Measurements from ENCODE around the gene TXK. TPM values are rescaled to one million over a fixed set of nuclear protein-coding genes. Genes with fewer than 3 reads are reported as not detected.

TXK gene
- total RNA-seq, 1 experiment from 2014 or later, result not detected

- no peak for DNase-seq (ENCODE audit: low read depth, low spot score)
- in situ Hi-C loops (cut with HindIII; ENCODE audit: low pct_unique_long_range_greater_than_20kb, low sequenced_read_pairs), result no loop called here
Measured at GRCh38 chr4:48078862-48079655, 55.0 kb downstream of the TXK start.

GRCh38 chr4:48078425-48078824, 55.6 kb downstream of the TXK start:
- DNase-seq (ENCODE audit: low read depth, low spot score), result no peak
- in situ Hi-C loops (cut with HindIII; ENCODE audit: low pct_unique_long_range_greater_than_20kb, low sequenced_read_pairs), result no loop called here

GRCh38 chr4:48074657-48075056, 59.4 kb downstream of the TXK start:
- DNase-seq (ENCODE audit: low read depth, low spot score), result no peak
- in situ Hi-C loops (cut with HindIII; ENCODE audit: low pct_unique_long_range_greater_than_20kb, low sequenced_read_pairs), result no loop called here

DNA sequence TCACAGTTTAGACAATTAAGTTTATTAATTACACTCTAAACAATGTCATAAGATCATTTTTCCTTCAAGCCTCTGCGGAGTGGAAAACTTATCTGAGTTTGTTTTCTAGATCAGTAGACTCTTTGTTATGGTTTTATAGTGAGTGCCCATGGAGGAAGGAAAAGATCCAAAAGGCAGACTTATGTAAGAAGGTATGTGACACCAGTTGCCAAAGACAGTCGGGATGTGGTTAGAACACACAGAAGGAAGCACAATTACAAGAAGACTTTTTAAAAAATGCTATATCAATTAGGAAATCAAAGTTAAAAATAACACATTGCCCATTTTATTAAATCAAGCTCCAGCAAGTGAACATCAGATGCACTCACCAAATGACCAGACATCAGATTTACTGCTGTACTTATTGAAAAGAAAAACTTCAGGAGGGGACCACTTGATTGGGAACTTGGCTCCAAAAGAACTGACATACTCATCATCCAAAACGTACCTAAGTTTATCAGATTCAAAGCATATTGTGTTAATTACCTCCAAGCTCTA, 60.4 kb downstream of the TXK start:
- in situ Hi-C loops (cut with HindIII; ENCODE audit: low pct_unique_long_range_greater_than_20kb, low sequenced_read_pairs), result no loop called here
- peak; percentile 48 for DNase-seq (ENCODE audit: low read depth, low spot score)

DNA sequence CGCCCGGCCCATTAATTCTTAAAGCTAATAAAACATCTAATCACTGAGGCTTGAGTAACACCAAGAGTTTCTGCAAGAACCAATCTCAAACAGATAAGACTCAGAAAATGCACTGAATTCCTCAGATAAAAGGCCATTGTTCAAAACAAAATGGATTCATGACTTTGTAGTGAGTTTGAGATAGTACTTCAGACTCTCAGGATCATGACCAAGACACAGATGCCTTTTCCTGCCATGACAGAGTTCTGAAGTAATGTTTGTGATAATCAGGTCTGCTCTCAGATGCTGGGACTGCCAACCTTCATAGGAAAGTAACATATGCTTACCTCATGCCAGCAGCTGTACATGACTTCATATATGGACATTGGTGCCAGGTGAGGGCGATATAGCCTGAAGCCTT, 62.9 kb downstream of the TXK start:
- no peak for DNase-seq (ENCODE audit: low read depth, low spot score)
- in situ Hi-C loops (cut with HindIII; ENCODE audit: low pct_unique_long_range_greater_than_20kb, low sequenced_read_pairs), result no loop called here

DNA sequence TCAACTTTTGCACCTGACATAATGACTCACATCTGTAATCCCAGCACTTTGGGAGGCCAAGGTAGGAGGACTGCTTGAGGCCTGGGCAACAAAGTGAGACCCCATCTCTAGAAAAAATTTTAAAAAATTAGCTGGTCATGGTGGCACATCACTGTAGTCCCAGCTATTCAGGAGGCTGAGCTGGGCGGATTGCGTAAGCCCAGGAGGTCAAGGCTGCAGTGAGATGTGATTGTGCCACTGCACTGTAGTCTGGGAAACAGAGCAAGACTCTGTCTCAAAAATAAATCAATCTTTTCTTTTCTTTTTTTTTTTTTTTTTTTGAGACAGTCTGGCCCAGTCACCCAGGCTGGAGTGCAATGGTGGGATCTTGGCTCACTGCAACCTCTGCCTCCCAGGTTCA, 65.0 kb downstream of the TXK start:
- no peak for DNase-seq (ENCODE audit: low read depth, low spot score)
- in situ Hi-C loops (cut with HindIII; ENCODE audit: low pct_unique_long_range_greater_than_20kb, low sequenced_read_pairs), result no loop called here

DNA sequence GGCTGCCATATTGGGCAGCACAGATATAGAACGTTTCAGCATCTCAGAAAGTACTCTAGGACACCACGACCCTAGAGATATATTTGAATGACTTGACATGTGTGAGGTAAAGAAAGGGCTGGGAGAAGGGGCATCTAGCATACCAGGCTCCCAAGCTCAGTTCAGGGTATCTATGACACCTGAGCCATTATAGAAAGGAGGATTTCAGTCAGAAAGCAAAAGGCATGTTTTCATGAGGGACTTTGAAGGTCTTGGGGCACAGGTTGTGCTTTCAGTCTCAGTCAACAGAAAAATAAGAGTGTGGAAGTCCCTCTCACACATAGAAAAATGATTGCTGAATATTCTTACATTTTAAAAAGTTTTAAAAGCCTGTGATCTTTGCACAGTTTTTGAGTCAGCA, 65.9 kb downstream of the TXK start:
- DNase-seq (ENCODE audit: low read depth, low spot score), result no peak
- in situ Hi-C loops (cut with HindIII; ENCODE audit: low pct_unique_long_range_greater_than_20kb, low sequenced_read_pairs), result no loop called here

DNA sequence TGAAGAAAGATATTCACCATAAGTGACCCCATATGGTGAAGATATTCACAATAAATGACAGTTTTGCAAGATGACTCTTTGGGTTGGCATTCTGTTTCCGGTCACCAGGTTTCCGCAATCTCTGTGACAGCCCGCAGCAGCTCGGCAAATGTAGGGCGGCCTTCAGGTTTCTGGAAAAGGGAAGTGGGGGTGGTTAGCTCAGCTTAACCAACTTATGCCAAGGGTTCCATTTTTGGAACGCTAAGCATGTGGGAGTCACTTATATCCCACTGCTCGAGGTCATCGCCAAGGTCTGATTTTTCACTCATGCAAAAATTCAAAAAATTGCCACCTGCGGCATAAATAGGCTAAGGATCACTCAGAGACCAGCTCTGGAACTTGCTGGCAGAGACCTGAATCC, 66.5 kb downstream of the TXK start:
- in situ Hi-C loops (cut with HindIII; ENCODE audit: low pct_unique_long_range_greater_than_20kb, low sequenced_read_pairs), result no loop called here
- DNase-seq (ENCODE audit: low read depth, low spot score), result no peak

DNA sequence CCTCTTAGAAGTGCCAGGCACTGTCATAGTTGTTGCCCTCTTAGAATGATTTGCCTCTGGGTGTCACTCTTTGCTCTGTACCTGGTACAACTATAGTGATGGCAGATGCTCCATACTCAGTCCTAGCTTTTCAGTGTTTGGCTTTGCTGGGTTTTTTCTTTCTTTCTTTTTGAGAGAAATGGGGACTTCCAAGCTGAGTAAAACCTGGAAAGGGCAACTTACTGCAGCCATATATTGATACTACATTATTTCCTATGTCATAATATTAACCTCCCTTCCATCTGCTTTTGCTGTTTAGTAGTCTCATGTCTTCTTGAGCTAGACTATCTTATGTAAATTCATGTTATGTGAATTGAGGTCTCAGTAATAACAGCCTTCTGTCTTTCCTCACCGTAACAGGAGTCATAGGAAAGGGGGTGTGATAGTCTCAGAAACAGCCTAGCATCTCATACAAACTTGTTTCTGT, 68.4 kb downstream of the TXK start:
- in situ Hi-C loops (cut with HindIII; ENCODE audit: low pct_unique_long_range_greater_than_20kb, low sequenced_read_pairs), result no loop called here
- DNase-seq (ENCODE audit: low read depth, low spot score), result no peak

DNA sequence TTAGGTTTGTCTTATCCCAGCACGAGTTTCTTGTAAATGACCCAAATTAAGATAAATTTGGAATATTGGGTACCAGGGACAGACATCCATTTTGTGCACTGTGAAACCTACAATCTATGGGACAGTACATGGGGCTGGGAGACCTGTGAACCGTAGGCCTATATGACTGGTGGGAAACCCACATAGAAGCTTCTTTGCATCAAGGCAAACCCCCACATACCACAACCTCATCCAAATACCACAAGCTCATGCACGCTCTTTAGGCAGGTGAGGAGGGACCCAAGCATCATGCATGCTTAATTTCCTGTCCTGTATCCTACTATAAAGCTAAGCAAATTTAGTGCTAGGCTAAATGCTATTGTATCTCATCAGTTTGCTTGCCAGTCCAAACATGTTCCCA, 69.7 kb downstream of the TXK start:
- in situ Hi-C loops (cut with HindIII; ENCODE audit: low pct_unique_long_range_greater_than_20kb, low sequenced_read_pairs), result no loop called here
- no peak for DNase-seq (ENCODE audit: low read depth, low spot score)

GRCh38 chr4:48058617-48059530, 75.2 kb downstream of the TXK start:
- in situ Hi-C loops (cut with HindIII; ENCODE audit: low pct_unique_long_range_greater_than_20kb, low sequenced_read_pairs), result no loop called here
- no peak for DNase-seq (ENCODE audit: low read depth, low spot score)

DNA sequence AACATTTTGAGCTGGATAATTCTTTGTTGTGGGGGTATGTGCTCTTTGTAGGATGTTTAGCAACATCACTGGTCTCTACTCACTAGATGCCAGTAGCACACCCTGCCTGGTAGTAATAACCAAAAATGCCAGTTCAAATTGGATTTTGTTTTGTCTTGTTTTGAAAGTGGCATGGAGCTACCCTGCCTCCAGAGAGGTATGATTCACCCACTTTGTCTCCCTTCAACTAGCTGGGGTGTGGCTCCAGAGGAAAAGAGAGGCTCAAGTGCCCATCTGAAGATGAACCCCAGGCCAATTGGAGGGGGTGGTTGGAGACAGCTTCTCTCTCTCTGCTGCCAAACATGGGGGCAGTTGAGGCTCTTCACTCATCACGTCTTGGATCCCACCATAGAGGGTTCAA, 83.0 kb downstream of the TXK start:
- in situ Hi-C loops (cut with HindIII; ENCODE audit: low pct_unique_long_range_greater_than_20kb, low sequenced_read_pairs), result no loop called here
- DNase-seq (ENCODE audit: low read depth, low spot score), result no peak

DNA sequence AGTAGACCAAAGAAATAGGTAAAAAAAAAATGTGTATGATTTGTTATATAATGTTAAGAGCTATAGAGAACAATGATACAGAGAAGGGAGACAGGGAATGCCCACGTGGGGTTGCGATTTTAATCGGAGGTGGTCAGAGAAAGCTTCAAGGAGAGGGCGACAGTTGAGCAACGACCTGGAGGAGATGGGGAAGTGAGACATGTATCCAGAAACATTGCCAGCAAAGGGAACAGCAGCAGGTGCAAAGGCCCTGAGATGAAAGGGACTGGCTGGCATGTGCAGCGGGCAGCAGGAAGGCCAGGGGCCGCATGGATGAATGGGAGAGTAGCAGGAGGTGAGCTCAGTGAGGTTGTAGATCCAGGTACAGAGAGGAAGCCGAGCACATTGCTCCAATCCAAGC, 84.6 kb downstream of the TXK start:
- in situ Hi-C loops (cut with HindIII; ENCODE audit: low pct_unique_long_range_greater_than_20kb, low sequenced_read_pairs), result no loop called here
- no peak for DNase-seq (ENCODE audit: low read depth, low spot score)

- in situ Hi-C loops (cut with HindIII; ENCODE audit: low pct_unique_long_range_greater_than_20kb, low sequenced_read_pairs), result no loop called here
- DNase-seq (ENCODE audit: low read depth, low spot score), result no peak
Measured at GRCh38 chr4:48047896-48048295, 86.2 kb downstream of the TXK start.

DNA sequence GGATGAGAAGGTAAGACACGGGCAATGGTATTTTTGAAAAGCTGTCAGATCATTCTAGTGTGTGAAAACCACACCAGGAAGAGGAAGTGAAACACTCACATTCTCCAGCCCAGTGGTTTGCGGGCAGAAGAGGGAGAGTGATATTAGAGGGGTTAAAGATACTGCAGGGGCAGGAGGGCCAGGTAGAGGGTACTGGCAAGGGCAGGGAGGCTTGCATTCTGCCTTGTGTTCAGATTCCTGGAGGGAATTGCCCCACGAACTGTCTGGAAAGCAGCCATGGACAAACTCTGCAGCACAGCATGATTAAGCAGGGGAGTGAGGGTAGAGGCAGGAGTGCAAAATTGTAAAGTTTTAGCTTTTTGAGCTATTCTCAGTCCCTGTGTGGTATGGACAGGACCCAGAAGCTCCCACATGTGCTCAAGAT, 86.6 kb downstream of the TXK start:
- in situ Hi-C loops (cut with HindIII; ENCODE audit: low pct_unique_long_range_greater_than_20kb, low sequenced_read_pairs), result no loop called here
- DNase-seq (ENCODE audit: low read depth, low spot score), result no peak

DNA sequence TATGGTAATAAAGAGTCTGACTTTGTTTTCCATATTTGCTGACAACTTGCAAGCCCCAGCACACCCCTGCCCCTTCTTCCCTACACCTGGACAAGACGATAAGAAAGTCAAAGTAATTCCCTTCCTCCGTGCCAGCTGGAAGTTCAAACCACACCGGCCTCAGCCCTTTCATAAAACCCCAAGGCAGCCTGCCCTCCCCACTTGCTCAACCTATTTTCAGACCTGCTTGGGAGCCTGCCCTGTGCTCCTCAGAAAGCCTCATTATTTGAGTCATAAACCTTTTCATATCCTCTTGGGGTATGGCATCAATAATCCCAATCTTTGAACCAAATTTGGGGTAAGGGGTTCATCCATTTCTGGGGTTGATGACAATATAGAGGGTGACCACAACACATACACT, 88.0 kb downstream of the TXK start:
- DNase-seq (ENCODE audit: low read depth, low spot score), result no peak
- in situ Hi-C loops (cut with HindIII; ENCODE audit: low pct_unique_long_range_greater_than_20kb, low sequenced_read_pairs), result no loop called here

GRCh38 chr4:48044298-48044697, 89.8 kb downstream of the TXK start:
- in situ Hi-C loops (cut with HindIII; ENCODE audit: low pct_unique_long_range_greater_than_20kb, low sequenced_read_pairs), result no loop called here
- no peak for DNase-seq (ENCODE audit: low read depth, low spot score)

GRCh38 chr4:48043504-48043903, 90.5 kb downstream of the TXK start:
- in situ Hi-C loops (cut with HindIII; ENCODE audit: low pct_unique_long_range_greater_than_20kb, low sequenced_read_pairs), result no loop called here
- DNase-seq (ENCODE audit: low read depth, low spot score), result no peak
